D341Med (cell line): ENCODE results near the gene AGL.
"Not testable (repeated sequence)": the region's sequence is repeated elsewhere in the genome, so short reads cannot be mapped to it uniquely, and the experiment has no call there.

ENCODE experiments used
- DNase-seq: peaks from one replicate; pipeline ENCODE4 v3.0.0; 2012; ENCODE audit warnings: low spot score

The AGL gene

GRCh38 chr1:99943223-99943794, 93.1 kb downstream of the AGL start:
- DNase-seq, result peak; percentile 54

GRCh38 chr1:99944192-99944591, 94.0 kb downstream of the AGL start:
- DNase-seq, result no peak

- no peak for DNase-seq
These were observed 95.0 kb downstream of the AGL start for GRCh38 chr1:99945174-99945573.

- DNase-seq, result no peak
These were observed 100.3 kb downstream of the AGL start for GRCh38 chr1:99950486-99950885.

GRCh38 chr1:99952522-99952921, 102.4 kb downstream of the AGL start:
- no peak for DNase-seq

GRCh38 chr1:99955375-99955774, 105.2 kb downstream of the AGL start:
- no peak for DNase-seq

GRCh38 chr1:99956755-99957154, 106.6 kb downstream of the AGL start:
- DNase-seq, result no peak

GRCh38 chr1:99957818-99958217, 107.7 kb downstream of the AGL start:
- DNase-seq, result no peak

GRCh38 chr1:99959189-99959705, 109.1 kb downstream of the AGL start:
- not testable (repeated sequence) for DNase-seq

GRCh38 chr1:99960260-99960659, 110.1 kb downstream of the AGL start:
- not testable (repeated sequence) for DNase-seq

GRCh38 chr1:99963041-99963795, 113.1 kb downstream of the AGL start:
- no peak for DNase-seq

GRCh38 chr1:99964806-99965205, 114.6 kb downstream of the AGL start:
- DNase-seq, result no peak

- DNase-seq, result no peak
These were observed 115.7 kb downstream of the AGL start for GRCh38 chr1:99965646-99966375.

GRCh38 chr1:99968214-99968613, 118.1 kb downstream of the AGL start:
- DNase-seq, result no peak

GRCh38 chr1:99969260-99969728, 119.1 kb downstream of the AGL start:
- peak; percentile 37 for DNase-seq

- peak; percentile 91 for DNase-seq
These were observed 119.8 kb downstream of the AGL start, which contains the start of gene SLC35A3 for GRCh38 chr1:99969729-99970621. Gene SLC35A3 (plus strand): TSS chr1:99969996. CDS start chr1:99993555, 23,559 bp downstream.

GRCh38 chr1:99970713-99971255, 120.6 kb downstream of the AGL start:
- no peak for DNase-seq

GRCh38 chr1:99972066-99972465, 121.9 kb downstream of the AGL start:
- not testable (repeated sequence) for DNase-seq
